ENCODE measurements around the gene POLD4.

The POLD4 gene

DNA sequence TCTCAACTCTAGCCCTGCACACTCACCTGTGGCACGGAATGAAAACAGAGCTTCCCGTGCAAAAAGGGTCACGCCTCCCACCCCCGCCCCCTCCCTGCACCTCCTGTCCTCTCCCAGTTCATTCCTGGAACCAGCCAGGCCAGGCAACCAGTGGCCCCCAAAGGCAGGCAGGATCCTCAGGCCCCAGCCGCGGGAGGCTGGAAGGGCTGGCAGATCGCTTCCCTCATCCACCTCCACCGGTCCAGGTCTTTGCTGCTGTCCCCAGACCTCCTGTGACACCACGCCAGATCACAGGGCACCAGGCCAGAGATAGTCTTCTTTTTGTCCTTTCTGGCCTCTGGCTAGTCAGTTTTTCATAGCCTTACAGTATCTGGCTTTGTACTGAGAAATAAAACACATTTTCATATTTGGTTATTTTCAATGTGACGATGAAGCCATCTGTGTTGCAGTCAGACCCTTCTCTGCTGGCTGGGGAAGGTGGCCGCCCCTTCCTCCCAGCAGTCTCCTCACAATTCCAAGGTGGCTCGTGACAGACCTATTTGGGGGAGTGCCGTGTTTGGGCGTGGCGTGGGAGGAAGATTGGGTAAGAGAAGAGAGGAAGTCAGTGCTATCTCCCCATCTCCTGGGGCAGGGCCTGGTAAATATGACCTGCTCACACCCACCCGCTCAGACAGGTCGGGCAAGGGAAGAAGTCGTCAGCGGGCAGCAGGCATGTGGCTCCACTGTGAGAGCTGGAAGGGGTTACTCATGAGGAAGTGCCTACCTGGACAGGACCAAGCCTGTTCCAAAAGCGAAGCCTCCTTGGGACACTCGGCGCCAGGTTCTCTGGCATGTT is 40.9 kb downstream of the POLD4 start:
- no peak overlapping the region for H3K4me3 ChIP-seq (ENCODE audit: low read depth, low read length)
- peak; percentile 95 for DNase-seq (ENCODE audit: low read depth)
- TF ChIP-seq, protein P1, sequence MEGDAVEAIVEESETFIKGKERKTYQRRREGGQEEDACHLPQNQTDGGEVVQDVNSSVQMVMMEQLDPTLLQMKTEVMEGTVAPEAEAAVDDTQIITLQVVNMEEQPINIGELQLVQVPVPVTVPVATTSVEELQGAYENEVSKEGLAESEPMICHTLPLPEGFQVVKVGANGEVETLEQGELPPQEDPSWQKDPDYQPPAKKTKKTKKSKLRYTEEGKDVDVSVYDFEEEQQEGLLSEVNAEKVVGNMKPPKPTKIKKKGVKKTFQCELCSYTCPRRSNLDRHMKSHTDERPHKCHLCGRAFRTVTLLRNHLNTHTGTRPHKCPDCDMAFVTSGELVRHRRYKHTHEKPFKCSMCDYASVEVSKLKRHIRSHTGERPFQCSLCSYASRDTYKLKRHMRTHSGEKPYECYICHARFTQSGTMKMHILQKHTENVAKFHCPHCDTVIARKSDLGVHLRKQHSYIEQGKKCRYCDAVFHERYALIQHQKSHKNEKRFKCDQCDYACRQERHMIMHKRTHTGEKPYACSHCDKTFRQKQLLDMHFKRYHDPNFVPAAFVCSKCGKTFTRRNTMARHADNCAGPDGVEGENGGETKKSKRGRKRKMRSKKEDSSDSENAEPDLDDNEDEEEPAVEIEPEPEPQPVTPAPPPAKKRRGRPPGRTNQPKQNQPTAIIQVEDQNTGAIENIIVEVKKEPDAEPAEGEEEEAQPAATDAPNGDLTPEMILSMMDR (IDR thresholded peaks at IDR 0.05; ENCODE audit: control insufficient read depth, extremely low read depth, insufficient read depth): no peak

DNA sequence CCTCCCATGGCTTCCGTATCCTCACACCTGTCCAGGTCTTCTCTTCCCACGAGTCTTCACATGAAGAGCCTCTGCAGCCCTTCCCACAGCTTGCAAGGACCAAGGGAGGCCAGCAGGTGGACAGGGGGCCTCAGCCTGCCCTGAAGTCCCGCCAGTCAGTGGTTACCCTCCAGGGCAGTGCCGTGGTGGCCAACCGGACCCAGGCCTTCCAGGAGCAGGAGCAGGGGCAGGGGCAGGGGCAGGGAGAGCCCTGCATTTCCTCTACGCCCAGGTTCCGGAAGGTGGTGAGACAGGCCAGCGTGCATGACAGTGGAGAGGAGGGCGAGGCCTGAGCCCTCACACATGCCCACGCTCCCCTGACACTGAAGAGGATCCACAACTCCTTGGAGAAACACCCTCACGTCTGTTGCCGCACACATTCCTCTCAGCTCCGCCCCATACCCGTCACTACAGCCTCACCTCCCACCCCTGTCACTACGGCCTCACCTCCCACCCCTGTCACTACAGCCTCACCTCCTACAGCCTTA is 41.7 kb downstream of the POLD4 start:
- no peak overlapping the region for H3K4me3 ChIP-seq (ENCODE audit: low read depth, low read length)
- DNase-seq (ENCODE audit: low read depth): no peak
- TF ChIP-seq, protein P1 (IDR thresholded peaks at IDR 0.05; ENCODE audit: control insufficient read depth, extremely low read depth, insufficient read depth): no peak

DNA sequence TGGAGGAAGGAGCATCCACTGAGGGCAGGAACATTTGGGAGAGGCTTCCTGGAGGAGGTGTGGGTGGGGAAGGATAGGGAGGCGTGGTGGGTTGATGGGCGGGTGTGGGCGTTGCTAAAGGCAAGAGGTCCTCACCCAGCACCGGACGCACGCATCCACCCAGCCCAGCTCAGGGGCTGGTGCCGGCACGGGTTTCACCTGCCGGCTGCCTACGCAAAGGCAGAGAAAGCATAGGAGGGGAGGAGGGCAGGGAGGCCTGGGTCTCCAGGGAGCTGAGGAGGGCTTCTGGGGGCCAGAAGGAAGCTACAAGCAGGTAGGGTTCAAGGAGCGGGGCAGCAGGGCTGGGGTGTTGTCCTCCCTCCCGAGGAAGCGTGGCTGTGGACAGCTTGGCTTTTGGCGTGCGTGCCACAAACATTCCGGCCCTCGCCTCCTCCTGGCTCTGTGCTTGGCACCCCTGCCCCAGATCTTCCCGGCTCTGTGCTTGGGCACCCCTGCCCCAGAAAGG is 42.2 kb downstream of the POLD4 start:
- DNase-seq (ENCODE audit: low read depth): no peak
- H3K4me3 ChIP-seq (ENCODE audit: low read depth, low read length): no peak overlapping the region
- TF ChIP-seq, protein P1 (IDR thresholded peaks at IDR 0.05; ENCODE audit: control insufficient read depth, extremely low read depth, insufficient read depth): no peak

DNA sequence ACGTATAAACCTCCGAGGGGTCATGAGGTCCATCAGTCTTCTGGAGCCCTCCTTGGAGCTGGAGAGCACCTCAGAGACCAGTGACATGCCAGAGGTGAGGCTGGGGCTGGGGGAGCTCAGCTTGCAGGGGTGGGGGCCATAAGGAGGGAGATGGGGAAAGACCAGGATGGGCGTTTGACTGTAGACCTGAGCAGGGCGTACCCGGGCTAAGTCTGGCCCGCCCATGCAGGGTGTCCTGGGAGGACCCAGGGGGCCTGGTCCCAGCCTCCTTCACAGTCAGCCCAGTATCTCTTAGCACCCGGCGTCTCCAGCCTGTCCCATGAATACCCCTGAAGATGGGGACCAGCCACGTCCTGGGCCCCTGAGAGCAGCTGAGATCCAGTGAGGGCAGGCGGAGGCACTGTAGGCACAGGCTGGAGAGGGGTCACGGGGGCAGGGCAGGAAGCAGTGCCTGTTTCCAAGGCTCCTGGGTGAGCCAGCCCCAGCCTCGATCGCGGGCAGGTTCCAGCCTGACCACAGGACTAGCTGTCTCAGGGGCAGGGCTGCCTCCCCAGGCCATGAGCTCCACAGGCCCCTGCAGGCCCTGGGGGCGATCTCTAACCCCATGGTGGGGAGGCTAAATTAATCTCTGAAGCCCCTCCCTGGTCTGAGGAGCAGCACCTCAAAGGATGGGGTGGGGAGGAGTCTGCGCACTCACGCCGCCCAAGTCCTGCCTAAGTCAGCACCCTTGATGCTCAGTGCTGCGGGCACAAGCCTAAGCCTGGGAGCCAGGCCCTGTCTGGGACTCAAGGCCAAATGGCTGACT is 42.9 kb downstream of the POLD4 start:
- no peak overlapping the region for H3K4me3 ChIP-seq (ENCODE audit: low read depth, low read length)
- TF ChIP-seq, protein P1 (IDR thresholded peaks at IDR 0.05; ENCODE audit: control insufficient read depth, extremely low read depth, insufficient read depth): no peak
- no peak for DNase-seq (ENCODE audit: low read depth)

DNA sequence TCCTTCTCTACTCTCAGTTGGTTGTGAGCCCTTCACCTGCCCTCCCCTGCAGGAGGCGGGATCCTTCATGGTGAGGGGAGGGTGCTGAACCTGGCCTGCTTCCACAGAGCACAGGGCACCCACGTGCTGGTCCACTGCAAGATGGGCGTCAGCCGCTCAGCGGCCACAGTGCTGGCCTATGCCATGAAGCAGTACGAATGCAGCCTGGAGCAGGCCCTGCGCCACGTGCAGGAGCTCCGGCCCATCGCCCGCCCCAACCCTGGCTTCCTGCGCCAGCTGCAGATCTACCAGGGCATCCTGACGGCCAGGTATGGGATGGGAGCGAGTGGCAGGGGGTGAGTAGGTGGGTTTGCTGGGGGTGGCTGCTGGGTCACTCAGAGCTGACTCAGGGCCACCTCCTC is 43.7 kb downstream of the POLD4 start:
- H3K4me3 ChIP-seq (ENCODE audit: low read depth, low read length): no peak overlapping the region
- TF ChIP-seq, protein P1 (IDR thresholded peaks at IDR 0.05; ENCODE audit: control insufficient read depth, extremely low read depth, insufficient read depth): no peak
- DNase-seq (ENCODE audit: low read depth): no peak

DNA sequence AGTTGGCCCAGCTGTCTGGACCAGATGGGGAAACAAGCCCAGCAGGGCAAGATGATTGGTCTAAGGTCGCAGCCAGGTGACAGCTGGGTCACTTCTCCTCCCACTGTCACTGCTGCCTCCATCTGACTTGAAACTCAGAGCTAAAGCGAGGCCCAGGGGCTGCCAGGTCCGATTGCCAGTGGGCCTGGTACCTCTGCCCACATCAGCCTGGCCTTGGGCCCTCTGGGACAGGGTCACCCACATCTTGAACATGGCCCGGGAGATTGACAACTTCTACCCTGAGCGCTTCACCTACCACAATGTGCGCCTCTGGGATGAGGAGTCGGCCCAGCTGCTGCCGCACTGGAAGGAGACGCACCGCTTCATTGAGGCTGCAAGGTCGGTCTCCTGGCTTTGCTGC is 44.2 kb downstream of the POLD4 start:
- DNase-seq (ENCODE audit: low read depth): no peak
- TF ChIP-seq, protein P1 (IDR thresholded peaks at IDR 0.05; ENCODE audit: control insufficient read depth, extremely low read depth, insufficient read depth): no peak

More for the DNA sequence above, 44.2 kb downstream of the POLD4 start:
- no peak overlapping the region for H3K4me3 ChIP-seq (ENCODE audit: low read depth, low read length)

Data from LNCaP clone FGC (cell line).